OCI-LY3 (cell line): ENCODE data around the gene AMBRA1.

Source experiments
- EZH2phosphoT487 ChIP-seq: fragments of 200-600 bp; shearing (Covaris generic); IDR thresholded peaks from 2 replicates; pipeline ENCODE4 v1.6.1; 2018; ENCODE audit warnings: antibody characterized with exemption, mixed run types, low read depth
- TF ChIP-seq, protein P1 (sequence below): fragments of 200-600, 300-600 bp; sonication (generic); IDR thresholded peaks from 2 replicates; pipeline ENCODE4 v1.5.1; 2014; ENCODE audit warnings: antibody characterized with exemption, low read length, low read depth

DNA sequence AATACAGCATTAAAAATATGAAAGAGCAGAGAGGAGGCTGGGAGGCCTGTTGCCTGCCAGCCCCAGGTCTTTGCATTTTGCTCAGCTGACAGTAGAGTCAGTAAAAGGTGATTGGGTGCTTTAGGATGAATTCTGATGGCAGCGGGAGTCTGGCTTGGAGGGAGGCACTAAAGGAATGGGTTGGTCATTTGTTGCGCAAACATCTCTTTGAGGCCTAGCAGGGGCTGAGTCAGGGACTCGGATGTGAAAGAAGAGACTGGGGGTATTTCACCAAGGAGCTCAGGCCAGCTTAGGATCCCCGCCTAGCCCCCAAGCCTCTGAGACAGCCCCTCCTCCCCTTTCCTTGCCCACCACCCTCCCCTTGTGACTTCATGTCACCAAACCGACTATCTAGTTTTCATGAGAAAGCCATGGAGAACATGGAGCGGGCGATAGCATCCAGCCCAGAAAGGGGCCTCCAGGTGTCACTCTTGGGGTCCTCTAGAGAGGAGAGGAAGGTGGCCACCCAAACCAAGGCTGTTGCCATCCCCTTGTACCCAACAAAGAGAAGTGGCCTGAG, 236.8 kb downstream of the AMBRA1 start:
- TF ChIP-seq, protein P1, sequence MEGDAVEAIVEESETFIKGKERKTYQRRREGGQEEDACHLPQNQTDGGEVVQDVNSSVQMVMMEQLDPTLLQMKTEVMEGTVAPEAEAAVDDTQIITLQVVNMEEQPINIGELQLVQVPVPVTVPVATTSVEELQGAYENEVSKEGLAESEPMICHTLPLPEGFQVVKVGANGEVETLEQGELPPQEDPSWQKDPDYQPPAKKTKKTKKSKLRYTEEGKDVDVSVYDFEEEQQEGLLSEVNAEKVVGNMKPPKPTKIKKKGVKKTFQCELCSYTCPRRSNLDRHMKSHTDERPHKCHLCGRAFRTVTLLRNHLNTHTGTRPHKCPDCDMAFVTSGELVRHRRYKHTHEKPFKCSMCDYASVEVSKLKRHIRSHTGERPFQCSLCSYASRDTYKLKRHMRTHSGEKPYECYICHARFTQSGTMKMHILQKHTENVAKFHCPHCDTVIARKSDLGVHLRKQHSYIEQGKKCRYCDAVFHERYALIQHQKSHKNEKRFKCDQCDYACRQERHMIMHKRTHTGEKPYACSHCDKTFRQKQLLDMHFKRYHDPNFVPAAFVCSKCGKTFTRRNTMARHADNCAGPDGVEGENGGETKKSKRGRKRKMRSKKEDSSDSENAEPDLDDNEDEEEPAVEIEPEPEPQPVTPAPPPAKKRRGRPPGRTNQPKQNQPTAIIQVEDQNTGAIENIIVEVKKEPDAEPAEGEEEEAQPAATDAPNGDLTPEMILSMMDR, result no peak
- TF ChIP-seq EZH2phosphoT487, result no peak
